Cardiac muscle cell (in vitro differentiated cells and primary cell): ENCODE results near the gene SRMS. TPM values are rescaled to one million over a fixed set of nuclear protein-coding genes. Genes with fewer than 3 reads are reported as not detected.

Experiments
- DNase-seq, 2 donors: peaks; one replicate each; pipeline versions ENCODE4 v3.0.0 to v3.0.0-alpha.2; 2010 to 2017; ENCODE audit warnings: low read depth in 1 of 2, low spot score in 1 of 2
- H3K27ac ChIP-seq: fragments of 200-600 bp; sonication (generic); 2 replicates; pipeline ENCODE4 v1.5.1; 2016
- H3K27me3 ChIP-seq: fragments of 200-600 bp; sonication (generic); 2 replicates; pipeline ENCODE4 v1.6.0; 2016; ENCODE audit warnings: control low read depth
- H3K36me3 ChIP-seq: fragments of 200-600 bp; sonication (generic); 2 replicates; pipeline ENCODE4 v1.5.1; 2016; ENCODE audit warnings: control low read depth
- H3K4me1 ChIP-seq: fragments of 200-600 bp; sonication (generic); 2 replicates; pipeline ENCODE4 v1.8.1; 2017; ENCODE audit warnings: low read depth, mild to moderate bottlenecking, mixed run types
- H3K4me3 ChIP-seq: fragments of 200-600 bp; sonication (generic); 2 replicates; pipeline ENCODE4 v1.5.1; 2016; ENCODE audit warnings: mild to moderate bottlenecking
- H3K9me3 ChIP-seq: fragments of 200-600 bp; sonication (generic); 2 replicates; pipeline ENCODE4 v1.5.1; 2017; ENCODE audit warnings: low read depth, mild to moderate bottlenecking, control low read depth
- CTCF ChIP-seq: IDR thresholded peaks from 2 replicates; pipeline ENCODE4 v1.5.1; 2012; ENCODE audit warnings: low read depth, mild to moderate bottlenecking, low read length
- polyA plus RNA-seq: library from polyadenylated mRNA; unstranded; fragments of >200 nt; fragmentation: Nextera tagmentation; extraction: Ambion mirVana; gene quantifications from 2 replicates; pipeline ENCODE4 v1.2.1, GENCODE V29; 2016
- total RNA-seq: library from RNA; depleted of rRNA; stranded (reverse); fragments of >200 nt; gene quantifications from 2 replicates; pipeline ENCODE4 v1.2.3, GENCODE V29; 2016

The SRMS gene
- total and polyA plus RNA-seq, 2 experiments from 2014 or later = not detected

GRCh38 chr20:63492518-63492917, 55.0 kb downstream of the SRMS start:
- Histone ChIP-seq H3K36me3 (peaks cover 62% of the 10 kb centered on the region), H3K4me1 (peaks cover 15% of the 10 kb centered on the region), H3K27ac (no peak overlapping the region), H3K9me3 (no peaks in the 10 kb centered on the region), H3K4me3 (no peak overlapping the region), H3K27me3 (no peaks in the 10 kb centered on the region)
- TF ChIP-seq CTCF = no peak
- no peak for DNase-seq

GRCh38 chr20:63491635-63492230, 55.8 kb downstream of the SRMS start:
- H3K4me3 ChIP-seq = no peak overlapping the region
- no peak for TF ChIP-seq CTCF
- peaks cover 7% of the 10 kb centered on the region for H3K4me1 ChIP-seq
- peaks cover 62% of the 10 kb centered on the region for H3K36me3 ChIP-seq
- no peak overlapping the region for H3K27ac ChIP-seq
- no peaks in the 10 kb centered on the region for H3K9me3 ChIP-seq
- no peak for DNase-seq
- no peaks in the 10 kb centered on the region for H3K27me3 ChIP-seq

- TF ChIP-seq CTCF = no peak
- Histone ChIP-seq H3K4me3 (no peak overlapping the region), H3K27me3 (no peaks in the 10 kb centered on the region), H3K36me3 (peaks cover 62% of the 10 kb centered on the region), H3K9me3 (no peaks in the 10 kb centered on the region), H3K4me1 (peaks cover 2% of the 10 kb centered on the region), H3K27ac (no peak overlapping the region)
- DNase-seq = no peak
Measured at GRCh38 chr20:63491078-63491477, 56.5 kb downstream of the SRMS start.

Other genes with a start within 250 kb of the SRMS start
- gene CHRNA4, start 186.4 kb downstream of the SRMS start, total RNA-seq = 0.11 and 0.15 TPM in 2 replicates
- not detected in 2 replicates for gene CHRNA4, start 186.4 kb downstream of the SRMS start, polyA plus RNA-seq
- gene KCNQ2, start 75.1 kb downstream of the SRMS start, total RNA-seq = 13.7 and 18.0 TPM in 2 replicates
- gene KCNQ2, start 75.1 kb downstream of the SRMS start, polyA plus RNA-seq = 17.3 and 18.6 TPM in 2 replicates
- gene EEF1A2, start 48.7 kb downstream of the SRMS start, total RNA-seq = 1,016 and 1,067 TPM in 2 replicates
- 309 and 337 TPM in 2 replicates for gene EEF1A2, start 48.7 kb downstream of the SRMS start, polyA plus RNA-seq
- gene PPDPF, start 27.0 kb downstream of the SRMS start, total RNA-seq = 248 and 265 TPM in 2 replicates
- 368 and 463 TPM in 2 replicates for gene PPDPF, start 27.0 kb downstream of the SRMS start, polyA plus RNA-seq
- not detected in 2 replicates for gene PTK6, start 10.4 kb downstream of the SRMS start, total RNA-seq
- gene PTK6, start 10.4 kb downstream of the SRMS start, polyA plus RNA-seq = 0.30 and 0.38 TPM in 2 replicates
- gene FNDC11, start 6.4 kb upstream of the SRMS start, total RNA-seq = 3.4 and 3.7 TPM in 2 replicates
- gene FNDC11, start 6.4 kb upstream of the SRMS start, polyA plus RNA-seq = 0.09 and 2.9 TPM in 2 replicates
- 8.7 and 14.3 TPM in 2 replicates for gene HELZ2, start 26.5 kb upstream of the SRMS start, total RNA-seq
- 1.4 and 1.7 TPM in 2 replicates for gene HELZ2, start 26.5 kb upstream of the SRMS start, polyA plus RNA-seq
- gene GMEB2, start 79.4 kb upstream of the SRMS start, total RNA-seq = 10.9 and 15.4 TPM in 2 replicates
- 10.8 and 11.4 TPM in 2 replicates for gene GMEB2, start 79.4 kb upstream of the SRMS start, polyA plus RNA-seq
- 6.6 and 18.4 TPM in 2 replicates for gene STMN3, start 105.7 kb upstream of the SRMS start, total RNA-seq
- 5.7 and 9.9 TPM in 2 replicates for gene STMN3, start 105.7 kb upstream of the SRMS start, polyA plus RNA-seq
- gene RTEL1, start 110.6 kb upstream of the SRMS start, total RNA-seq = 14.9 TPM in 2 replicates
- 14.8 and 15.8 TPM in 2 replicates for gene RTEL1, start 110.6 kb upstream of the SRMS start, polyA plus RNA-seq
- gene TNFRSF6B, start 148.9 kb upstream of the SRMS start, total RNA-seq = 9.5 and 10.3 TPM in 2 replicates
- 3.3 and 4.9 TPM in 2 replicates for gene TNFRSF6B, start 148.9 kb upstream of the SRMS start, polyA plus RNA-seq
- 46.1 and 61.3 TPM in 2 replicates for gene ARFRP1, start 160.2 kb upstream of the SRMS start, total RNA-seq
- 75.0 and 85.1 TPM in 2 replicates for gene ARFRP1, start 160.2 kb upstream of the SRMS start, polyA plus RNA-seq
- gene ZGPAT, start 160.3 kb upstream of the SRMS start, total RNA-seq = 36.3 and 48.8 TPM in 2 replicates
- gene ZGPAT, start 160.3 kb upstream of the SRMS start, polyA plus RNA-seq = 30.0 and 37.5 TPM in 2 replicates
- gene LIME1, start 188.9 kb upstream of the SRMS start, total RNA-seq = 10.1 and 19.2 TPM in 2 replicates
- gene LIME1, start 188.9 kb upstream of the SRMS start, polyA plus RNA-seq = 7.0 and 17.4 TPM in 2 replicates
- gene SLC2A4RG, start 192.0 kb upstream of the SRMS start, total RNA-seq = 79.2 and 177 TPM in 2 replicates
- 46.6 and 58.0 TPM in 2 replicates for gene SLC2A4RG, start 192.0 kb upstream of the SRMS start, polyA plus RNA-seq